Measurements from ENCODE around the gene SLF2. TPM values are rescaled to one million over a fixed set of nuclear protein-coding genes. Genes with fewer than 3 reads are reported as not detected.

SLF2 gene
- total RNA-seq, 2 experiments from 2014 or later = 45.1 to 46.5 TPM

GRCh38 chr10:101000915-101001658, 88.3 kb downstream of the SLF2 start:
- peaks cover 17% of the 10 kb centered on the region for H3K4me1 Mint-ChIP-seq
- peaks cover 3% of the 10 kb centered on the region for H3K36me3 Mint-ChIP-seq
- H3K4me3 Mint-ChIP-seq = peak overlapping the region; percentile 52
- H3K27ac Mint-ChIP-seq = peak overlapping the region; percentile 22
- DNase-seq (no peak), ATAC-seq (ENCODE audit: low read depth) (no peak)
- no peaks in the 10 kb centered on the region for H3K27me3 Mint-ChIP-seq
- POLR2A ChIA-PET = no interaction called here
- no peaks in the 10 kb centered on the region for H3K9me3 Mint-ChIP-seq

DNA sequence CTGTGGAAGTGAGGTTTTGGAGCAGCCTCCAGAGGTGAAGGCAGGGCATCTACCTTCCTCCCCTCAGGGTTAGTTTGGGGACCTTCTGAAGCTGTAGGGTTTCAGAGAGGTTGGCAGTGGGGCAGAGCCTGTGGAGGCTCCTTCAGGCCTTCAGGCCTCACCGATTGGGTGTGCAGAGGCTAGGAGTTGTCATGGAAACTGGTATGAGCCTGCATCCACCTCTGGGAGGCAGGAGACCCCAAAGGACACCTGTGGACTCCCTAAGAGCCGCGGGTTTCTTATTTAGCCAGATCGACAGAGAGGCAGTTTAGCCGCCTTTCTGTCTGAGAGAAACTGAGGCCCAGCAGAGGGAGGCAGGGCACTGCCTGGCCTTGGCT, 88.9 kb downstream of the SLF2 start:
- H3K27me3 Mint-ChIP-seq = no peaks in the 10 kb centered on the region
- POLR2A ChIA-PET = no interaction called here

DNA sequence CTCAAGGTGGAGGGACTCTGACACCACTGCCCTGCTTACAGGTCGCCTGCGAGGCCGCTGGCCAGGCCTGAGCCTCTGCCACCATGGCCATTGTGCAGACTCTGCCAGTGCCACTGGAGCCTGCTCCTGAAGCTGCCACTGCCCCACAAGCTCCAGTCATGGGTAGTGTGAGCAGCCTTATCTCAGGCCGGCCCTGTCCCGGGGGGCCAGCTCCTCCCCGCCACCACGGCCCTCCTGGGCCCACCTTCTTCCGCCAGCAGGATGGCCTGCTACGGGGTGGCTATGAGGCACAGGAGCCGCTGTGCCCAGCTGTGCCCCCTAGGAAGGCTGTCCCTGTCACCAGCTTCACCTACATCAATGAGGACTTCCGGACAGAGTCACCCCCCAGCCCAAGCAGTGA, 89.7 kb downstream of the SLF2 start:
- ATAC-seq (ENCODE audit: low read depth) = no peak
- H3K4me3 Mint-ChIP-seq = no peak overlapping the region
- peaks cover 10% of the 10 kb centered on the region for H3K4me1 Mint-ChIP-seq
- no peaks in the 10 kb centered on the region for H3K9me3 Mint-ChIP-seq
- H3K27me3 Mint-ChIP-seq = no peaks in the 10 kb centered on the region
- DNase-seq = no peak
- H3K36me3 Mint-ChIP-seq = peaks cover 3% of the 10 kb centered on the region
- H3K27ac Mint-ChIP-seq = no peak overlapping the region
- POLR2A ChIA-PET = no interaction called here

More for the DNA sequence above, 88.9 kb downstream of the SLF2 start:
- DNase-seq = no peak
- Mint-ChIP-seq H3K36me3 (peaks cover 3% of the 10 kb centered on the region), H3K4me3 (no peak overlapping the region), H3K4me1 (peaks cover 11% of the 10 kb centered on the region), H3K9me3 (no peaks in the 10 kb centered on the region), H3K27ac (no peak overlapping the region)
- ATAC-seq (ENCODE audit: low read depth) = no peak

- ATAC-seq (ENCODE audit: low read depth) = no peak
- Mint-ChIP-seq H3K4me1 (peaks cover 3% of the 10 kb centered on the region), H3K36me3 (peaks cover 3% of the 10 kb centered on the region), H3K27ac (no peak overlapping the region), H3K4me3 (no peak overlapping the region), H3K9me3 (no peaks in the 10 kb centered on the region), H3K27me3 (no peaks in the 10 kb centered on the region)
- no peak for DNase-seq
- POLR2A ChIA-PET = no interaction called here
Observed at GRCh38 chr10:101003639-101004206, 91.0 kb downstream of the SLF2 start.

DNA sequence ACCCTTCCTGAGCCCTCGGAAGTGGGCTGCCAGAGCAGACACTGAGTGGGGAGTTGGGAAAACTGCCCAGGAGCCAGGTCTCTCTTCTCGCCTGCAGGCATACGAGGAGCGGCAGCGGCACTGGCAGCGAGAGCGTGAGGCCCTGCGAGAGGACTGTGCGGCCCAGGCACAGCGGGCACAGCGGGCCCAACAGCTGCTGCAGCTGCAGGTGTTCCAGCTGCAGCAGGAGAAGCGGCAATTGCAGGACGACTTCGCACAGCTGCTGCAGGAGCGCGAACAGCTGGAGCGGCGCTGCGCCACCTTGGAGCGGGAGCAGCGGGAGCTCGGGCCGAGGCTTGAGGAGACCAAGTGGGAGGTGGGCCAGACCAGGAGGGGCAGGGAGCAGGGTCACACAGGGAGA, 92.6 kb downstream of the SLF2 start:
- ATAC-seq (ENCODE audit: low read depth) (no peak), DNase-seq (no peak)
- H3K9me3 Mint-ChIP-seq = no peaks in the 10 kb centered on the region
- POLR2A ChIA-PET = no interaction called here
- H3K4me1 Mint-ChIP-seq = peaks cover 2% of the 10 kb centered on the region
- H3K27me3 Mint-ChIP-seq = no peaks in the 10 kb centered on the region
- no peak overlapping the region for H3K27ac Mint-ChIP-seq
- peaks cover 3% of the 10 kb centered on the region for H3K36me3 Mint-ChIP-seq
- H3K4me3 Mint-ChIP-seq = no peak overlapping the region

DNA sequence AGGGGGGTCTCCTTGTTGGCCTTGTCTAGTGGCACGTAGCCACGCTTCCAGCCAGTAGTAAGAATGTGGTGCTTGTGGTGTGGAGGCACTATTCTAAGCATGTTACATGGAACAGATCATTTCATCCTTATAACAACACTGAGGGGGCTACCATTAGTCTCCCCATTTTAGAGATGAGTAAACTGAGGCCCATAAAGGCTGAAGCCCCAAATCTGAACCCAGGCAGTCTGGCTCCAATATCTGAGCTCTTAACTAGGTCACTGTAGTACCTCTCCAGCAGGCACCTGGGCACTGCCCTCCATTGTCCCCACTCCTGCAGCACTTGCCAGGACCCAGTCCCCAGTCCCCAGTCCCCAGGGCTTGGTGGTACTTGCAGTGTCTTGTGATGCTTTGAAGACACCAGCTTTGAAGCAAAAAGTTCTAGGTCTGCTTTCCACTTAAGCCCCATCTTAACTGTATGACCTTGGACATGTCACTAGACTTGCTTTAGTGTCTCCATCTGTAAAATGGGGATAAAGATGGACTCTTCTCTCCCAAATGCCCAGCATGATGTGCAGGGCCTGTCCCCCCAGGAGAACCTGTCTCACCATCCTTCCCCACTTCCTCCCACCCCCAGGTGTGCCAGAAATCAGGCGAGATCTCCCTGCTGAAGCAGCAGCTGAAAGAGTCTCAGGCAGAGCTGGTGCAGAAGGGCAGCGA, 93.3 kb downstream of the SLF2 start:
- no peak for DNase-seq

GRCh38 chr10:101006593-101007098, 93.9 kb downstream of the SLF2 start:
- Mint-ChIP-seq H3K27me3 (no peaks in the 10 kb centered on the region), H3K4me1 (no peaks in the 10 kb centered on the region), H3K4me3 (no peak overlapping the region), H3K9me3 (no peaks in the 10 kb centered on the region), H3K36me3 (no peaks in the 10 kb centered on the region), H3K27ac (no peak overlapping the region)
- ATAC-seq (ENCODE audit: low read depth) (no peak), DNase-seq (no peak)
- POLR2A ChIA-PET = interaction anchor here (1.9 kb wide), 1 partner anchor 10 kb away, joined by 4 read pairs; no protein-coding TSS in a partner anchor

More for the DNA sequence above, 93.3 kb downstream of the SLF2 start:
- ATAC-seq (ENCODE audit: low read depth) = no peak
- POLR2A ChIA-PET = no interaction called here
- peaks cover 2% of the 10 kb centered on the region for H3K36me3 Mint-ChIP-seq
- no peaks in the 10 kb centered on the region for H3K27me3 Mint-ChIP-seq
- no peak overlapping the region for H3K4me3 Mint-ChIP-seq
- H3K9me3 Mint-ChIP-seq = no peaks in the 10 kb centered on the region
- no peak overlapping the region for H3K27ac Mint-ChIP-seq
- peaks cover 1% of the 10 kb centered on the region for H3K4me1 Mint-ChIP-seq

GRCh38 chr10:101007099-101007711, 94.4 kb downstream of the SLF2 start:
- no peak overlapping the region for H3K27ac Mint-ChIP-seq
- ATAC-seq (ENCODE audit: low read depth) (no peak), DNase-seq (no peak)
- H3K4me3 Mint-ChIP-seq = no peak overlapping the region
- H3K27me3 Mint-ChIP-seq = no peaks in the 10 kb centered on the region
- no peaks in the 10 kb centered on the region for H3K4me1 Mint-ChIP-seq
- no peaks in the 10 kb centered on the region for H3K9me3 Mint-ChIP-seq
- H3K36me3 Mint-ChIP-seq = no peaks in the 10 kb centered on the region
- POLR2A ChIA-PET = interaction anchor here (1.9 kb wide), 1 partner anchor 10 kb away, joined by 4 read pairs; no protein-coding TSS in a partner anchor

DNA sequence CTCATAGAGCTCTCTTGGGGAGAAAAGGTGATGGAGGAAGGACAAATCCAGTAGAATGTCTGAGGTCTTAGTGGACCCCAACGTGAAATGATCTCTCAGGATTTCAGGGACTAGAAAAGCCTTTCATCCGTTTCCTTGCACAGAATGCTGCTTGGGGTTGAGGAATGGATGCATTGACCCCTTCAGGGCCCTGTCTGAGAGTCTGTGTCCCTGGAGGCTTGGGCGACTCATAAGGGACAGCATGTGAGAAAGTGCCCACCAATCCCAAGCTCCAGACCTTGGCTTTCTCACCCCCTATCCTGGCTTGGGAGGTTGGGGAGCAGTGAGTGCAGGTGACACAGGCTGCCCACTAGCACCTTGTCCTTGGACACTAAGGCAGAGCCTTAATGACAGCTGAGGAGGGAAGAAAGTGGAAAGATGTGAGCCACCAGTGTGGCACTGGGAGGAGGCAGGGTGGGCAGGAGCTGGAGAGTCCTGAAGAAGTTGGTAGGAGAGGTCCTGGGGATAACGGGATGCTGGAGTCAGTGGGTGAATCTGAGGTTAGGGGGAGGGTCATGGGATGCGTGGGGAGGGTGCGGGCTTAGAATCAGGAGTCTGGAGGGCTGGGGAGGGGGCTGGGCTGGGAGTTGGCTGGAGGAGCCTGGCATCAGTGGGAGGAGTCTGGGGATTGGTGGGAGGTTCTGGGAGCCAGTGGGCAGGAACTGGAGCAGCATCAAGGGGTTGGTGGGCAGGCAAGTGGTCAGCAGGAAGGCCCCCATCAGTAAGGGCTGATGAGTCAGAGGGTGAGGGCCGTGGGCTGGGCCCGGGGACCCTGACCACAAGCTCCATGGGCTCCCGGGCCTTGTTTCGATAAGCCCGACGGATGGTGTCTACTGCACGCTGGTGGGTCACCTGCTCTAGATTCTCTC, 95.4 kb downstream of the SLF2 start:
- Mint-ChIP-seq H3K27ac (no peak overlapping the region), H3K36me3 (no peaks in the 10 kb centered on the region), H3K9me3 (no peaks in the 10 kb centered on the region), H3K27me3 (no peaks in the 10 kb centered on the region), H3K4me3 (no peak overlapping the region), H3K4me1 (peaks cover 3% of the 10 kb centered on the region)
- ATAC-seq (ENCODE audit: low read depth) = no peak
- no peak for DNase-seq
- POLR2A ChIA-PET = interaction anchor here (0.5 to 1.9 kb wide), 2 partner anchors 11 to 74 kb away, joined by 4 read pairs; no protein-coding TSS in a partner anchor

GRCh38 chr10:101008823-101009423, 96.2 kb downstream of the SLF2 start:
- POLR2A ChIA-PET = interaction anchor here (0.5 kb wide), 1 partner anchor 75 kb away, joined by 4 read pairs; no protein-coding TSS in a partner anchor
- H3K9me3 Mint-ChIP-seq = no peaks in the 10 kb centered on the region
- H3K4me3 Mint-ChIP-seq = no peak overlapping the region
- no peaks in the 10 kb centered on the region for H3K27me3 Mint-ChIP-seq
- DNase-seq (no peak), ATAC-seq (ENCODE audit: low read depth) (no peak)
- no peaks in the 10 kb centered on the region for H3K36me3 Mint-ChIP-seq
- peaks cover 4% of the 10 kb centered on the region for H3K4me1 Mint-ChIP-seq
- no peak overlapping the region for H3K27ac Mint-ChIP-seq

- POLR2A ChIA-PET = no interaction called here
- Mint-ChIP-seq H3K4me1 (peaks cover 8% of the 10 kb centered on the region), H3K36me3 (no peaks in the 10 kb centered on the region), H3K27ac (no peak overlapping the region), H3K27me3 (peaks cover 4% of the 10 kb centered on the region), H3K4me3 (no peak overlapping the region), H3K9me3 (no peaks in the 10 kb centered on the region)
- DNase-seq = no peak
- no peak for ATAC-seq (ENCODE audit: low read depth)
Observed at GRCh38 chr10:101010329-101010728, 97.6 kb downstream of the SLF2 start.
